ENCODE results near the gene UFD1.

- TF ChIP-seq YY1 (IDR thresholded peaks at IDR 0.05; ENCODE audit: insufficient read depth, insufficient read length) (peak; percentile 25), ZNF274 (IDR thresholded peaks at IDR 0.05; ENCODE audit: low read depth, low read length) (no peak)
Measured at GRCh38 chr22:19432133-19432851, 46.7 kb downstream of the UFD1 start, which contains the start of gene MRPL40.
